Tongue (tissue), 3 donors: ENCODE data around the gene LRRC3. TPM values are rescaled to one million over a fixed set of nuclear protein-coding genes. Genes with fewer than 3 reads are reported as not detected.

Experiments
- DNase-seq: peaks from one replicate; pipeline ENCODE4 v3.0.0-alpha.2; 2015
- small RNA-seq: library from RNA; depleted of rRNA; stranded (forward); fragments of <200 nt; gene quantifications from one replicate; pipeline ENCODE3, GENCODE V24; 2014; ENCODE audit warnings: low replicate concordance
- total RNA-seq: library from RNA; depleted of rRNA; stranded (reverse); fragments of >200 nt; gene quantifications from one replicate; pipeline ENCODE4 v1.2.3, GENCODE V29; 2014

The LRRC3 gene
- total RNA-seq, 1 donor from 2014 or later: 2.4 TPM

GRCh38 chr21:44511219-44511937 lies 56.1 kb downstream of the LRRC3 start:
- DNase-seq: no peak

Small RNAs within 50 kb of the gene (small RNA-seq; reads per million reads assigned to genes)
- not detected for gene RF00285

Other genes with a start within 250 kb of the LRRC3 start
- 3.1 TPM for gene ICOSLG, start 214.6 kb upstream of the LRRC3 start, total RNA-seq
- gene DNMT3L, start 193.6 kb upstream of the LRRC3 start, total RNA-seq: not detected
- gene AIRE, start 169.6 kb upstream of the LRRC3 start, total RNA-seq: 0.10 TPM
- gene PFKL, start 155.5 kb upstream of the LRRC3 start, total RNA-seq: 115 TPM
- gene CFAP410, start 116.1 kb upstream of the LRRC3 start, total RNA-seq: 19.6 TPM
- 2.2 TPM for gene TRPM2, start 101.9 kb upstream of the LRRC3 start, total RNA-seq
- not detected for gene KRTAP10-1, start 84.7 kb downstream of the LRRC3 start, total RNA-seq
- not detected for gene KRTAP10-2, start 96.0 kb downstream of the LRRC3 start, total RNA-seq
- not detected for gene KRTAP10-3, start 103.3 kb downstream of the LRRC3 start, total RNA-seq
- not detected for gene KRTAP10-4, start 118.2 kb downstream of the LRRC3 start, total RNA-seq
- gene KRTAP10-5, start 125.1 kb downstream of the LRRC3 start, total RNA-seq: not detected
- not detected for gene KRTAP10-6, start 137.0 kb downstream of the LRRC3 start, total RNA-seq
- not detected for gene KRTAP10-7, start 145.1 kb downstream of the LRRC3 start, total RNA-seq
- not detected for gene KRTAP10-8, start 156.6 kb downstream of the LRRC3 start, total RNA-seq
- gene KRTAP10-9, start 171.6 kb downstream of the LRRC3 start, total RNA-seq: not detected
- gene KRTAP10-10, start 181.8 kb downstream of the LRRC3 start, total RNA-seq: not detected
- gene KRTAP10-11, start 190.9 kb downstream of the LRRC3 start, total RNA-seq: not detected
- not detected for gene KRTAP12-4, start 199.1 kb downstream of the LRRC3 start, total RNA-seq
- not detected for gene KRTAP12-3, start 202.4 kb downstream of the LRRC3 start, total RNA-seq
- gene KRTAP12-2, start 211.4 kb downstream of the LRRC3 start, total RNA-seq: not detected
- not detected for gene KRTAP12-1, start 226.7 kb downstream of the LRRC3 start, total RNA-seq
- not detected for gene KRTAP10-12, start 241.7 kb downstream of the LRRC3 start, total RNA-seq